Sciatic nerve (tissue), 2 donors: ENCODE measurements around the gene NPAS3. TPM values are rescaled to one million over a fixed set of nuclear protein-coding genes. Genes with fewer than 3 reads are reported as not detected.

Experiments used
- ATAC-seq: fragments of 200-7000 bp; cut with Tn5 transposase; one replicate; pipeline ENCODE4 v1.9.1; 2020; ENCODE audit warnings: mild to moderate bottlenecking, moderate library complexity
- DNase-seq: peaks from one replicate; pipeline ENCODE4 v3.0.0-alpha.2; 2020; ENCODE audit warnings: low spot score
- intact Hi-C: fragments of 100-400 bp; cut with DNase I; formaldehyde crosslinking; loops from one replicate; pipeline ENCODE4 v1.14.2; 2022
- total RNA-seq: library from RNA; stranded (reverse); fragmentation: NEBNext Ultra II Directional; extraction: Animal tissue kit (Norgen Biotek cat#: 25700); gene quantifications from one replicate; pipeline ENCODE4 v1.2.1, GENCODE V29; 2021
- donor health status: DM: no; HTN: no; CAD: no.
- donor health status: DM: no; HTN: no; CAD: no.

The NPAS3 gene
- total RNA-seq, 1 donor from 2014 or later = 14.6 TPM

- no peak for ATAC-seq
- intact Hi-C loops = no loop called here
- DNase-seq = no peak
These were observed 447.5 kb downstream of the NPAS3 start for GRCh38 chr14:33386140-33386539.

- ATAC-seq = no peak
- DNase-seq = no peak
- intact Hi-C loops = no loop called here
These were observed 448.1 kb downstream of the NPAS3 start for GRCh38 chr14:33386781-33387180.

- ATAC-seq = no peak
- intact Hi-C loops = no loop called here
- DNase-seq = no peak
These were observed 451.7 kb downstream of the NPAS3 start for GRCh38 chr14:33390335-33390734.

GRCh38 chr14:33393231-33393894, 454.7 kb downstream of the NPAS3 start:
- intact Hi-C loops = no loop called here
- ATAC-seq = no peak
- no peak for DNase-seq

GRCh38 chr14:33393895-33394368, 455.3 kb downstream of the NPAS3 start:
- intact Hi-C loops = no loop called here
- no peak for ATAC-seq
- no peak for DNase-seq

- intact Hi-C loops = no loop called here
- no peak for DNase-seq
- no peak for ATAC-seq
These were observed 462.6 kb downstream of the NPAS3 start for GRCh38 chr14:33401311-33401710.

GRCh38 chr14:33402604-33403003, 463.9 kb downstream of the NPAS3 start:
- intact Hi-C loops = no loop called here
- ATAC-seq = no peak
- no peak for DNase-seq

GRCh38 chr14:33404054-33404453, 465.4 kb downstream of the NPAS3 start:
- DNase-seq (no peak), ATAC-seq (no peak)
- intact Hi-C loops = no loop called here

- DNase-seq (no peak), ATAC-seq (no peak)
- intact Hi-C loops = no loop called here
These were observed 466.4 kb downstream of the NPAS3 start for GRCh38 chr14:33404964-33405574.

GRCh38 chr14:33406766-33407165, 468.1 kb downstream of the NPAS3 start:
- DNase-seq = no peak
- no peak for ATAC-seq
- intact Hi-C loops = no loop called here

- DNase-seq (no peak), ATAC-seq (no peak)
- intact Hi-C loops = no loop called here
These were observed 469.6 kb downstream of the NPAS3 start for GRCh38 chr14:33408291-33408690.

GRCh38 chr14:33412450-33412849, 473.8 kb downstream of the NPAS3 start:
- DNase-seq (no peak), ATAC-seq (no peak)
- intact Hi-C loops = no loop called here

GRCh38 chr14:33413381-33413780, 474.7 kb downstream of the NPAS3 start:
- ATAC-seq (no peak), DNase-seq (no peak)
- intact Hi-C loops = no loop called here

- no peak for ATAC-seq
- intact Hi-C loops = no loop called here
- DNase-seq = no peak
These were observed 475.4 kb downstream of the NPAS3 start for GRCh38 chr14:33414041-33414440.

- intact Hi-C loops = no loop called here
- no peak for DNase-seq
- no peak for ATAC-seq
These were observed 481.5 kb downstream of the NPAS3 start for GRCh38 chr14:33420051-33420627.

GRCh38 chr14:33430414-33431035, 491.8 kb downstream of the NPAS3 start:
- ATAC-seq = no peak
- intact Hi-C loops = no loop called here
- no peak for DNase-seq

GRCh38 chr14:33432407-33433023, 493.8 kb downstream of the NPAS3 start:
- intact Hi-C loops = no loop called here
- DNase-seq = no peak
- no peak for ATAC-seq

- intact Hi-C loops = no loop called here
- ATAC-seq (no peak), DNase-seq (no peak)
These were observed 494.7 kb downstream of the NPAS3 start for GRCh38 chr14:33433396-33433795.

- ATAC-seq = no peak
- intact Hi-C loops = no loop called here
- no peak for DNase-seq
These were observed 497.4 kb downstream of the NPAS3 start for GRCh38 chr14:33435911-33436689.
